HepG2 (cell line): Measurements from ENCODE around the gene SCN2A. TPM values are rescaled to one million over a fixed set of nuclear protein-coding genes. Genes with fewer than 3 reads are reported as not detected.

Experiments
- ATAC-seq: fragments of 200-7000 bp; cut with Tn5 transposase; 3 replicates; pipeline ENCODE4 v1.9.1; 2020; ENCODE audit warnings: mild to moderate bottlenecking, moderate library complexity
- BruUV-seq: library from RNA; stranded (reverse); fragments of 400-500 nt; replicated peaks from 2 replicates; lab custom pipeline; 2021; lab: Mats Ljungman, UMichigan
- CTCF ChIA-PET: fragments of 300-600 bp; formaldehyde crosslinking; extraction: SDS; loops from one replicate; lab custom pipeline; 2021; ENCODE audit warnings: low total read pairs, inconsistent platforms, low intra/inter-chr PET ratio; lab: Yijun Ruan, JAX
- POLR2A ChIA-PET: fragments of 350-600 bp; sonication (Branson Sonifier 250); formaldehyde crosslinking; loops from one replicate; lab custom pipeline; 2020; ENCODE audit warnings: antibody characterized with exemption, inconsistent platforms; lab: Yijun Ruan, JAX
- DNase-seq: peaks from one replicate; pipeline ENCODE4 v3.0.0-alpha.2; 2015; ENCODE audit warnings: low spot score
- FAIRE-seq: peaks from 3 replicates; lab custom pipeline; 2011; peaks lifted over from hg19 to GRCh38; lab: Jason Lieb, UNC
- H2AFZ ChIP-seq: one replicate; pipeline ENCODE4 v1.6.1; 2011; ENCODE audit warnings: low read length, inconsistent platforms
- H3K27ac ChIP-seq: fragments of 300-600 bp; 3 replicates; pipeline ENCODE4 v1.8.0; 2011; ENCODE audit warnings: mixed run types, mild to moderate bottlenecking, mixed read lengths, low read length, inconsistent platforms; ENCODE audit not compliant: insufficient read depth; ENCODE audit errors: extremely low read length
- H3K27me3 ChIP-seq, 2 experiments: fragments of 200-600 bp in 1 of 2; 2 replicates in 1 of 2; 3 replicates in 1 of 2; pipeline versions ENCODE4 v1.6.0 to v1.8.0; 2011; ENCODE audit warnings: low read length in 2 of 2, mild to moderate bottlenecking in 2 of 2, moderate library complexity in 2 of 2, inconsistent platforms in 1 of 2; ENCODE audit not compliant: insufficient read depth in 2 of 2, control insufficient read depth in 1 of 2
- H3K36me3 ChIP-seq, 2 experiments: fragments of 200-600 bp in 1 of 2; replicated peaks in 1 of 2; 2 replicates in 1 of 2; 3 replicates in 1 of 2; pipeline versions ENCODE4 v1.5.1 to v1.8.0; 2011; ENCODE audit warnings: low read length in 2 of 2, inconsistent platforms in 1 of 2; ENCODE audit not compliant: insufficient read depth in 2 of 2, control insufficient read depth in 1 of 2
- H3K4me1 ChIP-seq: 2 replicates; pipeline ENCODE4 v1.5.1; 2012; ENCODE audit warnings: low read length, inconsistent platforms; ENCODE audit not compliant: insufficient read depth
- H3K4me2 ChIP-seq: 2 replicates; pipeline ENCODE4 v1.6.0; 2011; ENCODE audit warnings: low read depth, low read length, inconsistent platforms
- H3K4me3 ChIP-seq, 3 experiments: fragments of 200-600 bp in 1 of 3; sonication (generic), shearing (Covaris generic) in 1 of 3; replicated peaks in 1 of 3; 2 replicates each; pipeline ENCODE4 v1.5.1; 2011 to 2016; ENCODE audit warnings: low read length in 3 of 3, inconsistent platforms in 2 of 3, low read depth in 2 of 3, mild to moderate bottlenecking in 2 of 3, control low read depth in 1 of 3, mixed read lengths in 1 of 3; ENCODE audit not compliant: insufficient read depth in 1 of 3
- H3K79me2 ChIP-seq: one replicate; pipeline ENCODE4 v1.6.1; 2011; ENCODE audit warnings: low read length, inconsistent platforms; ENCODE audit not compliant: insufficient read depth
- H3K9ac ChIP-seq: 2 replicates; pipeline ENCODE4 v1.6.0; 2011; ENCODE audit warnings: mild to moderate bottlenecking, low read depth, low read length, inconsistent platforms; ENCODE audit not compliant: insufficient read depth
- H3K9me3 ChIP-seq: 2 replicates; pipeline ENCODE4 v1.5.1; 2012; ENCODE audit warnings: mild to moderate bottlenecking, low read length
- H4K20me1 ChIP-seq: 2 replicates; pipeline ENCODE4 v1.6.0; 2011; ENCODE audit warnings: inconsistent platforms, mild to moderate bottlenecking, low read length, moderate library complexity; ENCODE audit not compliant: insufficient read depth
- ATF7 ChIP-seq, 2 experiments: fragments of 450-650 bp in 1 of 2; sonication (generic) in 1 of 2; formaldehyde crosslinking in 1 of 2; IDR thresholded peaks; 2 replicates each; pipeline versions ENCODE4 v1.4.0 to v1.6.1; 2016 to 2020; ENCODE audit warnings: antibody characterized with exemption in 1 of 2, mild to moderate bottlenecking in 1 of 2, missing genetic modification reagents in 1 of 2
- E2F1 ChIP-seq: sonication (generic); formaldehyde crosslinking; IDR thresholded peaks from 2 replicates; pipeline ENCODE4 v1.5.0; 2020; ENCODE audit warnings: missing genetic modification reagents
- ELF3 ChIP-seq: IDR thresholded peaks from 2 replicates; pipeline ENCODE4 v1.6.1; 2016; ENCODE audit warnings: missing genetic modification reagents, missing compliant biosample characterization
- HNRNPUL1 ChIP-seq: fragments of 200-400 bp; formaldehyde crosslinking; IDR thresholded peaks from 2 replicates; pipeline ENCODE4 v1.6.1; 2017; ENCODE audit warnings: low read depth, mild to moderate bottlenecking, low read length, moderate library complexity
- MAFK ChIP-seq, 2 experiments: IDR thresholded peaks in 1 of 2; conservative IDR thresholded peaks in 1 of 2; 2 replicates each; pipeline ENCODE4 v1.6.1; 2011; ENCODE audit warnings: improper control_type of control experiment in 2 of 2, low read length in 2 of 2
- MXD1 ChIP-seq: sonication (generic); formaldehyde crosslinking; IDR thresholded peaks from 2 replicates; pipeline ENCODE4 v1.4.0; 2020; ENCODE audit warnings: mild to moderate bottlenecking, missing genetic modification reagents
- NR1H2 ChIP-seq: sonication (generic); formaldehyde crosslinking; IDR thresholded peaks from 2 replicates; pipeline ENCODE4 v1.8.1; 2022; ENCODE audit warnings: low read depth, missing genetic modification reagents, borderline replicate concordance
- PITX1 ChIP-seq: sonication (generic); formaldehyde crosslinking; IDR thresholded peaks from 2 replicates; pipeline ENCODE4 v1.5.1; 2020; ENCODE audit warnings: mild to moderate bottlenecking, missing genetic modification reagents
- PTBP1 ChIP-seq: fragments of 200-400 bp; formaldehyde crosslinking; IDR thresholded peaks from 2 replicates; pipeline ENCODE4 v1.6.1; 2018; ENCODE audit warnings: low read length, low read depth; ENCODE audit not compliant: poor library complexity, severe bottlenecking
- ZNF235 ChIP-seq: sonication (generic); formaldehyde crosslinking; IDR thresholded peaks from 2 replicates; pipeline ENCODE4 v1.8.1; 2023; ENCODE audit warnings: mild to moderate bottlenecking, missing genetic modification reagents, borderline replicate concordance
- ZNF496 ChIP-seq: sonication (generic); formaldehyde crosslinking; IDR thresholded peaks from 2 replicates; pipeline ENCODE4 v1.8.1; 2023; ENCODE audit warnings: mild to moderate bottlenecking, moderate library complexity, missing genetic modification reagents; ENCODE audit not compliant: insufficient replicate concordance
- ZNF766 ChIP-seq: sonication (generic); formaldehyde crosslinking; IDR thresholded peaks from 2 replicates; pipeline ENCODE4 v1.5.0; 2020; ENCODE audit warnings: missing genetic modification reagents, borderline replicate concordance
- WGBS: methylation state at CpG from one replicate; pipeline ENCODE4 v1.1.6; 2017; ENCODE audit warnings: low lambda C conversion rate; 5-methylcytosine and 5-hydroxymethylcytosine counted together
- in situ Hi-C: cut with HindIII; loops from 2 replicates; pipeline ENCODE4 v1.10.0; 2017; ENCODE audit warnings: low pct_unique_long_range_greater_than_20kb; ENCODE audit not compliant: extremely low pct_ligation_motif_present
- intact Hi-C: fragments of 100-400 bp; cut with micrococcal nuclease; formaldehyde crosslinking; loops from one replicate; pipeline ENCODE4 v1.10.0; 2022; ENCODE audit not compliant: unreplicated experiment
- polyA plus RNA-seq, 8 experiments: library from polyadenylated mRNA; depleted of rRNA in 3 of 8; stranded (reverse) in 7 of 8; unstranded in 1 of 8; fragments of >200 nt; fragmentation: Illumina TruSeq in 4 of 8; extraction: Trizol in 4 of 8; gene quantifications; 2 replicates each; pipeline versions ENCODE4 v1.2.1 to v1.2.3, GENCODE V29; 2011 to 2016; ENCODE audit warnings: low read depth in 4 of 8, missing spikeins in 1 of 8, mixed read lengths in 1 of 8; ENCODE audit not compliant: insufficient read depth in 1 of 8
- total RNA-seq, 5 experiments: library from RNA; depleted of rRNA; stranded (reverse); fragments of >200 nt; fragmentation: Illumina TruSeq; extraction: Trizol; gene quantifications; 2 replicates each; pipeline ENCODE4 v1.2.3, GENCODE V29; 2016; ENCODE audit warnings: low read depth in 1 of 5
- TF ChIP-seq, protein P1 (sequence below): sonication (generic); formaldehyde crosslinking; conservative IDR thresholded peaks from 2 replicates; pipeline ENCODE4 v1.4.0; 2020; ENCODE audit warnings: missing genetic modification reagents
- TF ChIP-seq, protein P2 (sequence below): IDR thresholded peaks from 2 replicates; pipeline ENCODE4 v1.6.1; 2016; ENCODE audit warnings: low read depth, borderline replicate concordance

The SCN2A gene
- total and polyA plus RNA-seq, 2 of the 13 experiments (the other 11 are each of a cell fraction or from before 2014, with no cell fraction given) = 0.20 to 0.30 TPM

DNA sequence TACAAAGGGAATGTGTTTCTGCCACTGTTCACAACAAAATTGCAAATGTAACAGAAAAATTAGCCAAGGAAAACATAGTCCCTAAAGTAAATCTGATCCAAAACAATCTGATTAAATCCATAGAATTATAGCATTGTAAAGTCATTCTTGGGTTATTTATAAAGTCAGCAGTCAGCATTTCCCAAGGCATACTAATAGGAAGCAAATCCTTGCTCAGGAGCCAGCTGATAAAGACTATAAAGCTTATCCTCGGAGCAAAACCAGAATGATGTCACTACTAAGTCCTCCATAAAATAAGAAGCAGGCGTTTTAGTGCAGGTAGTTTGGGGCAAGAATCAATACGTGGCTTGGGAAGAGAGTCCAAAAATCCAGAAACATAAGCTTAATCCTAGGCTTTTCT is 162.9 kb downstream of the SCN2A start:
- DNase-seq = no peak
- Histone ChIP-seq H4K20me1 (no peaks in the 10 kb centered on the region), H3K4me1 (peaks cover 5% of the 10 kb centered on the region; the same call in 1 of the 2 replicates), H3K4me2 (no peak overlapping the region), H3K27me3 (no peaks in the 10 kb centered on the region), H3K9ac (no peak overlapping the region), H2AFZ (no peak overlapping the region), H3K36me3 (no peaks in the 10 kb centered on the region), H3K79me2 (no peaks in the 10 kb centered on the region), H3K9me3 (no peaks in the 10 kb centered on the region), H3K4me3 (no peak overlapping the region), H3K27ac (no peak overlapping the region)
- in situ Hi-C loops = loop anchor here (5.0 kb wide), 2 partner anchors 375 to 475 kb away; no protein-coding TSS in a partner anchor
- WGBS = 1% methylated on average over 3 of the region's 3 CpGs
- CTCF ChIA-PET = interaction anchor here (1.2 to 2.1 kb wide), 3 partner anchors 377 to 473 kb away, joined by 3 to 14 read pairs (median 8); no protein-coding TSS in a partner anchor
- intact Hi-C loops = loop anchor here (5.0 kb wide), 1 partner anchor 1015 kb away; no protein-coding TSS in a partner anchor
- no peak for ATAC-seq
- no peak for TF ChIP-seq E2F1 (CRISPR knock-in tag)
- TF ChIP-seq MAFK (conservative IDR thresholded peaks at IDR 0.05 in 1 of 2, IDR thresholded peaks at IDR 0.05 in 1 of 2; ENCODE audit: low read length in 2 of 2) = peak in 1 of 2 experiments; percentile 28; a peak in 2 of 4 replicates
- no peak for TF ChIP-seq PITX1 (CRISPR knock-in tag)
- peak; percentile 38; the same call in 1 of the 2 replicates for TF ChIP-seq ATF7 (IDR thresholded peaks at IDR 0.05)
- no peak for TF ChIP-seq ATF7 (CRISPR knock-in tag; IDR thresholded peaks at IDR 0.05)
- no peak for FAIRE-seq
- POLR2A ChIA-PET = no interaction called here
- no TSS peak for BruUV-seq

DNA sequence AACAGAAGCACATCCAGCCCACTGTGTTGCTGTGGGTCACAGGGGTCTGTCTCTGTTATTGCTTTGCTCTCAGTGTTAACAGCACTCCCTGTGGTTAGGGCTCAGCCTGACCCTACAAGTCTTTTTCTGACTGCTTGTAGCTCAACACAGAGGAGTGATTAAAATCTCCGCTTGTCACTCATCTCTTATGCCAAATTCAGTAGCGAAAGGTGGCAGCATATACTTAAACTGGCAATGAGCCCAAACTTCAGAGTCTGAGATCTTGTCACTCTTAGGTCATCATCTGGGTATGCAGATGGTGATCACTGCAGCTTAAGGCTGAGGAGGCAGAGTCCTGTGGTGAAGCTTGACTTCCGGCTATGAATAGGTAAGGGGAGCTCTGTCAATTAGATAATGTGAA is 167.0 kb downstream of the SCN2A start:
- no peaks in the 10 kb centered on the region for H3K79me2 ChIP-seq
- no peaks in the 10 kb centered on the region for H3K36me3 ChIP-seq
- H3K4me2 ChIP-seq = no peak overlapping the region
- no peaks in the 10 kb centered on the region for H4K20me1 ChIP-seq
- H3K4me1 ChIP-seq = no peaks in the 10 kb centered on the region
- WGBS = 35% methylated on average over 3 of the region's 3 CpGs
- ATAC-seq = no peak
- CTCF ChIA-PET = interaction anchor here (0.6 kb wide), 1 partner anchor 368 kb away, joined by 3 read pairs; no protein-coding TSS in a partner anchor
- no peak overlapping the region for H2AFZ ChIP-seq
- no peak overlapping the region for H3K4me3 ChIP-seq
- H3K9ac ChIP-seq = no peak overlapping the region
- FAIRE-seq = no peak
- in situ Hi-C loops (no loop called here), intact Hi-C loops (no loop called here)
- H3K27me3 ChIP-seq = no peaks in the 10 kb centered on the region
- no peak for DNase-seq
- H3K27ac ChIP-seq = no peak overlapping the region
- H3K9me3 ChIP-seq = no peaks in the 10 kb centered on the region
- POLR2A ChIA-PET = no interaction called here
- no TSS peak for BruUV-seq
- TF ChIP-seq, protein P1, sequence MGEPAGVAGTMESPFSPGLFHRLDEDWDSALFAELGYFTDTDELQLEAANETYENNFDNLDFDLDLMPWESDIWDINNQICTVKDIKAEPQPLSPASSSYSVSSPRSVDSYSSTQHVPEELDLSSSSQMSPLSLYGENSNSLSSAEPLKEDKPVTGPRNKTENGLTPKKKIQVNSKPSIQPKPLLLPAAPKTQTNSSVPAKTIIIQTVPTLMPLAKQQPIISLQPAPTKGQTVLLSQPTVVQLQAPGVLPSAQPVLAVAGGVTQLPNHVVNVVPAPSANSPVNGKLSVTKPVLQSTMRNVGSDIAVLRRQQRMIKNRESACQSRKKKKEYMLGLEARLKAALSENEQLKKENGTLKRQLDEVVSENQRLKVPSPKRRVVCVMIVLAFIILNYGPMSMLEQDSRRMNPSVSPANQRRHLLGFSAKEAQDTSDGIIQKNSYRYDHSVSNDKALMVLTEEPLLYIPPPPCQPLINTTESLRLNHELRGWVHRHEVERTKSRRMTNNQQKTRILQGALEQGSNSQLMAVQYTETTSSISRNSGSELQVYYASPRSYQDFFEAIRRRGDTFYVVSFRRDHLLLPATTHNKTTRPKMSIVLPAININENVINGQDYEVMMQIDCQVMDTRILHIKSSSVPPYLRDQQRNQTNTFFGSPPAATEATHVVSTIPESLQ (CRISPR knock-in tag) = no peak
- TF ChIP-seq ZNF766 (CRISPR knock-in tag) = no peak
- TF ChIP-seq ELF3 (CRISPR knock-in tag) = no peak
- no peak for TF ChIP-seq ZNF235
- TF ChIP-seq, protein P2, sequence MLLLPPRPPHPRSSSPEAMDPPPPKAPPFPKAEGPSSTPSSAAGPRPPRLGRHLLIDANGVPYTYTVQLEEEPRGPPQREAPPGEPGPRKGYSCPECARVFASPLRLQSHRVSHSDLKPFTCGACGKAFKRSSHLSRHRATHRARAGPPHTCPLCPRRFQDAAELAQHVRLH (CRISPR knock-in tag) = no peak
- no peak for TF ChIP-seq ZNF496
- TF ChIP-seq HNRNPUL1 = no peak
- no peak for TF ChIP-seq PTBP1
- TF ChIP-seq NR1H2 = no peak
- no peak for TF ChIP-seq MXD1 (CRISPR knock-in tag)
